ENCODE results near the gene OR2H1. TPM values are rescaled to one million over a fixed set of nuclear protein-coding genes. Genes with fewer than 3 reads are reported as not detected.
A peak's percentile ranks its signal among the peaks of the same experiment; 100 is the strongest.

Gene OR2H1
- total RNA-seq, 1 donor from 2014 or later = not detected

DNA sequence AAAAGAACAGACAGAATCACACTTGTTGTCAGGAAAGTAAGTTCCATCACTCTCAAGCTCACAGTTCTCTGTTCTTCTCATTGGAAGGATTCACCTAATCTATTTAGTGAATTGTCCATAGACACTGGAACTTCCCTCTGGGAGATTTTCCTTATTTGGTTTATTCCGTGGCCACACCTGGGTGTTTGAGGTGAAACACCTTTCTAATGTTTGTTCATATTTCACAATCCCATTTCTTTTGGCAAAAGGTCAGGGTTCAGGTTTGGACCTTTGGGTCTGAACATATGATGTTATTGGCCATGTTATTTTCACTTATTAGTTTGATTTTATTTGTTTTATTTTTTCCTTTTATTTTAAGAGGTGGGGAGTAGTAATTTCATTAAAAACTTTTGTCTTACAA is 26.8 kb downstream of the OR2H1 start:
- no peak for DNase-seq (ENCODE audit: low spot score)

DNA sequence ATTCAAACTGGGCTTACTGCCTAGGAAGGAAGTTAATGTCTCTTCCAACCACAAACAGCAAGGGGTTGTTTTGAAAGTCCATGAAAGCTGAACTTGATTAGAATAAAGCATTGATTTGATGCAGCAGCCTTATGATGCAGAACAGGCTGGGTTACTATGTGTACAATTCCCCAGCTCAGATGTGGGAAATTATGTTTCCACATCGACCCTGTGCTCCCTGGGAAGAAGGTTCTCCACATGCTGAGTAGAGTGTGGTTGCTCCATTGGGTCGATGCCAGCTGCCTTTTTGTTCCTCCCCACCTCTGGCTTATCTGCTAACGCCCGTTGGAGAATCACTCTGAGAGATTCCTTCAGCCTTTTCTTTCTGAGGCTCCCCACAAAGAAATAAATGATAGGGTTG is 29.6 kb downstream of the OR2H1 start:
- DNase-seq (ENCODE audit: low spot score) = no peak

DNA sequence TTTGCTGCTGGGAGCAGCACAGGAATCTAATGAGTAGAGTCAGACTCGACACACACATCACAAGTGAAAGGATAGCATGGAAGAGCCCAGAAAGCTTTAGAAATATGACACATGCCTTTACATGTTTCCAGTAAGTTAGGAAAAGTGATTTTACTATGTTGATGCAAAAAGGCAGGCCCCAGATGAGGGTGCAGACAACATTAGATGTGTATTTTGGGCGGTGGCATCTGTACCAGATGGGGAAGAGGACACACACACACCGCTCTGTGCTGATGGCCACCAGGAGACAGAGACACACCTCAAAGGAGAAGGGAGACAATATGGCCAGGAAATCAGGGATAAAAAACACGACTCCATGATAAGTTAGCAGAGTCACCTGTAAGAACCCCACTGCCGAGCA is 30.2 kb downstream of the OR2H1 start:
- DNase-seq (ENCODE audit: low spot score) = no peak

DNA sequence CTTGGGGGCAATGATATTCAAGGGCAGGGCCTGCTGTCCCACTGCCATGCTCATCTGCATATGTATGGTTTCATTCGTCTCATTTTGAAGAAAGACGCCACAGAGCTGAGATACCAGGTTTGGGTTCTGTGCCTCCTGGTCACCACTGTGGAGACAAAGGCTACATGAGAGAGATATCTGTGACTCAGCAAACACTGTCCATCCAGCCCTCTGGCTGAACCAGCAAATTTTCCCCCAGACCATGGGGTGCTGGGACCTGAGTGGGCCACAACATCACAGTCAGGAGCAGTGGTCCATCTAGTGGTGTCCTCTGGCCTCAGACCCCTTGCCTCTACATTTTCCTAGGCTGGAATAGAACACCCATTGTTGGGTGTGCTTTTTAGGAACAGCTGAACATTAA is 30.7 kb downstream of the OR2H1 start, which contains the start of gene MAS1L:
TSS of gene MAS1L (minus strand) at position 297 of the 400 bp plus-strand sequence. CDS start at position 243, 54 bp downstream.
- no peak for DNase-seq (ENCODE audit: low spot score)

DNA sequence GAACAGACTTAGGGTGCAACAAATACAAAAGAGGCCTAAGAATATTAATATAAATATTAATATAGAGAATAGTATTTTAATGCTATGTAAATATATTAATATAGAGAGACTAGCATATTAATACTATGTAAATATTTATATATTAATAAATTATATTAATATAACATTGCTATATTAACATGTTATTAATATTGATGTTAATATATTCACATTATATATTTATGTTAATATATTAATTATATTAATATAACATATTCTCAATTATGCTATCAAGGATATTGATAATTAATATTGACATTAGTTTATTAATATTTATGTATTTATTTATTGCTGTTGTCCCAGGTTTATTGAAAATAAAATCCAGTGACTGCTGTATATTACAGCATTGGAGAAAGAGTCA is 31.9 kb downstream of the OR2H1 start:
- DNase-seq (ENCODE audit: low spot score) = no peak

DNA sequence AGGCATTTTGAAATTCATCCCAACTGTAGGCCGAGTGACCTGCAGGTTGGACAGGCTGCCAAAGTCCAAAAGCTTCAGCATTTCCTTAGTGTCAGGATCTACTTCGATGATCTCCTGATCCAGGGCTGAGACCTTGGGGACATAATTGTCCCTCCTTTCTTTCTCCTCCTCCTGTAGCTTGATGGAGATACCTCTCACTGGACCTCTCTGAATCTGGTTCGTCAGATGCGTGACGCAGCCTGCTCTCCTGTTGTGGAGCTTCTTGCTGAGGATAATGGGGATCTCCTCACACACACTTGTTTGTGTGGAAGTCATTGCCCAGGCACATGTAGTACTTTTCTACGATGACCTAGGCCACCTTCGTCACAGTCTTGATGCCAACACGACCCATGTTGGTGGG is 32.3 kb downstream of the OR2H1 start:
- no peak for DNase-seq (ENCODE audit: low spot score)

DNA sequence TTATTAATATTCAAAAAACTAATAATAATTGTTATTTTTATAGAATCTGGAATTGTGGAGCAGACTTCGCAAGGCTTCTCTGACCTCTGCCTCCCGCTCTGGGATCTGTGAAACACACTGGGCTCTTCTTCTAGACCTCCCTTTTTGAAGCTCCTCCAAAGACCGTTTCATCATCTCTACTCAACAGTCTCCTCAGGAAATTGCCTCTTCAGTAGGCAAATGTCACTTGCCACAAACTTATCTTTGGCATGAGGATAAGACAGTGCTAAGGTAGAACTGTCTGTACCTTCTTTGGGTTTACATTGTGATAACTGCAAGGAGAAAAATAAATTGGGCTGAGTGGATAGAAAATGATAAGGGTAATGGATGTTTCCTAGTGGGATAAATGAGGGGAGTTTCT is 33.1 kb downstream of the OR2H1 start:
- DNase-seq (ENCODE audit: low spot score) = no peak

DNA sequence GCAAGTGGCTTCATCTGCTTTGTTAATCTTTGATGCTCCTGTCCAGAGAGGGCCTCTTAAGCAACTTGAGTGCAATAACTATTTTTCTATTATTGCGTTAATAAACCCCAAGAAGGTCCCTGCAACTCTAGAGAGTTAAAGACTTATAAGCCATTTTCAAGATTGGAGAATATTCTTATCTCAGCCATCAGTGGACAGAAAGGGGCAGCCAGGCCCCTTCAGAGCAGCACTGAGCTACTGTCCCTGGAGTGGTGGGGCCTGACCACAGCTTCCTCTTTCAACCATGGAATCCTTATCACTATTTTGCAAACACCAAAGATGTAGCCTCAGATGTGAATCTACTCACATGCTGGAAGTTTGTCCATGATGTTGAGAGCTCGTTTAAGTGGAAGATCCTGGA is 33.6 kb downstream of the OR2H1 start:
- no peak for DNase-seq (ENCODE audit: low spot score)

DNA sequence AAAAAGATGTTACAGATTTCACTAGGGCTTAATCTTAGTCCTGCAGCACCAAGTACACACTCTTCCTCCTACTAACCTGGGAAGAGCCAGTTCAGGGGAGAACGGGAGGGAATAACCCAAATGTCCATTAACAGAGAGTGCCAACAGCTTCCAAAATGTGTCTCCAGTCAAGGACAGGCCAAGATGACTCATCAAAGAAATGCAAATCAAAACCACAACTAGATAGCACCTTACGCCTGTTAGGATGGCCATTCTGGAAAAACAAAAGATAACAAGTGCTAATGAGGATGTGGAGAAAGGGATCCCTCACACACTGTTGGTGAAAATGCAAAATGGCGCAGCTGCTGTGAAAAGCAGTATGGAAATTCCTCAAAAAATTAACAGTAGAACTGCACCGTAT is 34.6 kb downstream of the OR2H1 start:
- no peak for DNase-seq (ENCODE audit: low spot score)

DNA sequence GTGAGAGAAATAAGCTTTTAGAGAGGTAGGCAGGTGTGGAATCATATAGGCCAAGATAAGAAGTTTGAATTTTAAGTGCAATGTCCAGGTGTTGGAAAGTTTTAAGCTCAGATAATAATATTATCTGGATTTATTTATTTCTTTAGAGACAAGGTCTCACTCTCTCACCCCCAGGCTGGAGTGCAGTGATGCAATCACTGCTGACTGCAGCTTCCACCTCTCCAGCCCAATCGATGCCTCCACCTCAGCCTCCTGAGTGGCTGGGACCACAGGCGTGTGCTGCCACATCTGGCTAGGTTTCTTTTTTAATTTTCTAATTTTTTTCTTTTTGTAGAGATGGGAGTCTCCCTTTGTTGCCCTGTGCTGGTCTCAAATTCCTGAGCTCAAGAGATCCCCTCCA is 36.3 kb downstream of the OR2H1 start:
- no peak for DNase-seq (ENCODE audit: low spot score)

DNA sequence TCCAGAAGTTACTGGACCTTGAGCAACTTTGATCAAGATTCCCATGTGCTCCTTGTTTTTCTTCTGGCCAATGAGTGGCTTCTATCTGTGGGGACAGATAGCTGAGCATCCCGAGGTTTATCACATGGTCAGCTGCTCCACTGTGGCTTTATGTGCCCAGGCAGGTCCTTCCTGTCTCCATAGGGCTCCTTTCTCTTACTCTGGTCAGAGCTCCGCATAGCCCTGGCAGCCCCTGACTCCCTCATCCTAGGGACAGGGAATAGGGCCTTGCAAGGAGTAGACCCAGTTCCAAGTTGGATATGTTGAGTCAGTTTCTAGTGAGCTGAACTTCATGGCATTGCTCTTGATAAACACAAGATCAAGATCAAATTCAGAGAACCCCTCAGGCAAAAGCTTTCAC is 37.2 kb downstream of the OR2H1 start:
- no peak for DNase-seq (ENCODE audit: low spot score)

DNA sequence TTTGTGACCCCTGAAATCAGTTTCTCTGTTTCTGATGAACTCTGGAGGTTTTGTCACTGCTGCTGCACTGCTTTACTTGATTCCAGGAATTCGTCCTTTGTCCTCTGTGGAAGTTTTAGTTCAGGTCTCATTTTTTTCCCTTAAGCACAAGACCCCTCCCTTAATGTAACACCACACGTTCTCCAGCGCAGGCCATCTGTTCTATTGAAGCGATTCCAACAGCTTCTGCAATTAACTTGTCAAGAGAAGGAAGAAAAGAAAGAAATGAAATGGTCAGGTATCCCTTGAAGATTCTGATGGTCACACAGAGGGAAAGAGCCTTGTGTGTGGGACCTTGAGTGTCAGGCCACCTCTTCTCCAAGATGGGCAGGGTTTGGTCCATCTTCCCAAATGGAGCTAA is 38.6 kb downstream of the OR2H1 start:
- no peak for DNase-seq (ENCODE audit: low spot score)

DNA sequence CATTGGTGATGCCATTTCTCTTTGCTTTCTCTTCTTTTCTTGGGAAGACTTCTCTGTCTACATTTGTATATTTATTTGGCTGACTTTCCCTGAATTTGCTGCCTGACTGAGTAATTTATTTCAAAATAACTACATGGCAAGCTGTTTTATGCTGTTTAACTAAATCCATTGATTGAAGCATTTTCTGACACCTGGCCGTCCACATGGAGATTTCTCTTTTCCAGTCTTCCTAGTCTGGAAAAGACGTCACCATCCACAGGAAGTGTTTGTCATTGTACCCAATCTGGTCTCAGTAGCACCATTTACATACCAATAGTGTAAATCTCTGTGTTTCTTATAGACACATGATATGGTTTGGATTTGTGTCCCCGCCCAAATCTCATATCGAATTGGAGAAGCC is 40.0 kb downstream of the OR2H1 start:
- no peak for DNase-seq (ENCODE audit: low spot score)

DNA sequence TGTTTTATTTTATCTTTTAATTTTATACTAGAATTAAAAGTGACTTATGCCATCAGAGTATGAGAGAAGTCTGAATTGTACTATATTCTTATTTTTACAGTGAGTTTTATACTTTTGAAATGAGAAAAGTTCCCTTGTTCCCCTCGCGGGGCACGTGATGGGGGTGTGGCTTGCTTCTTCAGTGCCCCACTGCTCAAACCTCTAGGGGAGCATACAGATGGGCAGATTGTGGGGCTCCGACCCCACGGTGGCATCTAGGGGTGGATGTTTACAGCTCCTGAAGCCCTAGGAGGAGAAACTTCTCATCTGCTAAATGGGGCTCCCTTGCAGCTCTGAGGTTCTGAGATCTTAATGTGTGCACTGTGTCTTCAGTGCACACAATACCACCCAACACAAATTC is 42.7 kb downstream of the OR2H1 start:
- no peak for DNase-seq (ENCODE audit: low spot score)

DNA sequence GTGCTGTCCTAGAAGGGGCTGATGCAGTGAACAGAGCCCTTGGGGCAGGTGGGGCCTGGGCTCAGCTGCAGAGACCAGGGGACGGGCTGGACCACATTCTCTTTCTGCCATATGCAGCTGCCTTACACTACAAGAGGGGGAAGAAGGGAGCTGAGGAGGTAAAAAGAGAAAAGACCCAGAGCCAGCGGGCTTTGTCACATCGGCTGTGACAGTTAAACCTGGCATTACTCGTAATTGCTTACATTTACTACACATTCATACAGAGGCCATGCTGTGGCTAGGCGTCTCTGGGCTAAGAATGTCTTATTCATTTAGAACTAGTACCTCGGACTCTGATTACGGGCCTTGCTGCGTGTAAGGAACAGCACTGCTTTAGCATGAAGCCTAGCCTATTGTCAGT is 43.6 kb downstream of the OR2H1 start:
- no peak for DNase-seq (ENCODE audit: low spot score)

DNA sequence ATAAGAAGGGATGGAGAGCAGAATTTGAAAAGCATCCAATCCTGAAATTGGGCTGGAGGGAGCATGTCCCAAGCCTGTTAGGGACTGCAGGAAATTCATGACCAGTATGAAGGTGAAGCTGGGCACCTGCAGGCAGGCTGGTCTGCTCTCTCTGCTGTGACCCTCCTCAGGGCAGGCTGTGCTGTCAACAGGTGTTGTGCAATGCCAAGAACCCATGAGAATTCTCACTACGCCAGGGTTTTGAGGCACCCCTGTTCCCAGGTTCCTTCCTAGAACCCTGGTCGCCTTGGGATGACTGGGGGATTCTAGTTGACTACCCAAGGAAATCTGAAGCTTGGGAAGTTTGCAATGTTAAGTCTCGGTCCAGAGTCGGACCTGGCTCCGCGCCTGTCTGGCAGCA is 44.2 kb downstream of the OR2H1 start:
- no peak for DNase-seq (ENCODE audit: low spot score)

DNA sequence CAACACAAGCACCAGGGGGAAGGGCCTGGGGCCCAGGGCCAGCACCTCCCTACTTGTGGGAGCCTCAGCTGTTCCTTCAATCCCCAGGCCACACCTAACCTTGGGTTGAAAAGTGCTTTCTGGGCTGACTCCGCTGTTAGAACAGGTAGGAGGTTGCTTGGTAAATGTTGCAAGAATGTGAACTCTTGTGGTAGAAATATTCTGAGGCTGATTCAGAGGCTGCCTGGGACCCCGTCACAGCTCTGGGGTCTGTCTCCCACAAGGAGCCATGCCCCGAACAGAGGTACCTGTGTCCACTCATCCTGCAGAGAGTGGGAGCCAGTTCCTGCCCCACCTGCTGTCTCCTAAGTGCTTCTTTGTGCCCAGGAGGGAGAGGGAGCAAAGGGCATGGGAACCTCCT is 45.2 kb downstream of the OR2H1 start:
- no peak for DNase-seq (ENCODE audit: low spot score)

DNA sequence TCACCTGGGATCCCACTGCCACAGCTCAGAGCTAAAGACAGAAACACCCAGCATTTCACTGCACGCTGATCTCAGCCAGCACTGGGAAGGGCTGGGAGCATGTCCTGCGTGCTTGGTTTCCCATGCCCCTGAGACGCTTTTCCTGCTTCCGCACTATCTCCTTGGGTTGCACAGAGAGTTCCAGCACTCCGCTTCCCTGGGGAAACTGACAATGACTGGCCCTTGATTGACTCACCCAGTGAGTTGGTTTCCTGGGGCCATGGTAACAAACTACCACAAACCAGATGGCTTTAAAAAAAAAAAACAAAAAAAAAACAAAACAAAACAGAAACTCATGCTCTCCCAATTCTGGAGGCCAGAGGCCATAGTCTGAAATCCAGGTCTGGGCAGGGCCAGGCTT is 45.6 kb downstream of the OR2H1 start:
- no peak for DNase-seq (ENCODE audit: low spot score)

DNA sequence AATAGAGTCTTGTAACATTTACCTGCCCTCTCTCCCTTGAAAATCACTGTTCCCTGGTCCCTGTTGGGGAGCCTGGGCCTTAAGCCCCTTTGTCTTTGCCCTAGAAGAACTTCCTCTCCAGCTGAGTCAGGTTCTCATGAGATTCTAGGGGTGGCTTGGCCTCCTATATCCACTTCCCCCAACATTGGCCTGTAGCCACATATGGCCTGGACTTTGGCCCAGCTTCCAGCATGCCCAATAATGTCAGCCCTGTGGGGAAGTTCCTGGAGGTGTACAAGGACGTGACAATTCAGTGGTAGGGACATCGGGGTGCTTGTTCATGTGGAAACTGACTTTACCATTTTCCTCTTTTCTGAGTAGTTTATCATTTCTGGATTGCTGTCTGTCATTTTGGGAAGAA is 48.0 kb downstream of the OR2H1 start:
- DNase-seq (ENCODE audit: low spot score) = peak; percentile 82

DNA sequence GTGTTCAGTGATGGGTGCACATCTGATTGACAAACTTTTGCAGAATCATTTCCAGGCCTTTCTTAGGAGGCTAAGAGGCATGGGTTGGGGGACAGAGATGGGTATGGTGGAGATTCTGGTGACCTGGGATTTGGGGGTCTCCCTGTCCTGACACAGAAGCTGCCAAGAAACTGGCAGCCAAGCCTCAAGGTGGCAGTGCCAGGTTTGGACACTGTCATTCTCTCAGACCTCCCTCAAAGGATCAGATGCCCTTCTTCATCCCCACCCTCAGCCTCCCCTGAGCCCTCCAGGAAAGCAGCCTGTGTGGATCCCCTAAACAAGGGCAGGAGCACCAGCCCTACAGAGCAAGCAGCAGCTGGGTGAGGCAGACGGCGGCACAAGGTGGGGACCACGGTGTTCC is 48.9 kb downstream of the OR2H1 start:
- no peak for DNase-seq (ENCODE audit: low spot score)

DNA sequence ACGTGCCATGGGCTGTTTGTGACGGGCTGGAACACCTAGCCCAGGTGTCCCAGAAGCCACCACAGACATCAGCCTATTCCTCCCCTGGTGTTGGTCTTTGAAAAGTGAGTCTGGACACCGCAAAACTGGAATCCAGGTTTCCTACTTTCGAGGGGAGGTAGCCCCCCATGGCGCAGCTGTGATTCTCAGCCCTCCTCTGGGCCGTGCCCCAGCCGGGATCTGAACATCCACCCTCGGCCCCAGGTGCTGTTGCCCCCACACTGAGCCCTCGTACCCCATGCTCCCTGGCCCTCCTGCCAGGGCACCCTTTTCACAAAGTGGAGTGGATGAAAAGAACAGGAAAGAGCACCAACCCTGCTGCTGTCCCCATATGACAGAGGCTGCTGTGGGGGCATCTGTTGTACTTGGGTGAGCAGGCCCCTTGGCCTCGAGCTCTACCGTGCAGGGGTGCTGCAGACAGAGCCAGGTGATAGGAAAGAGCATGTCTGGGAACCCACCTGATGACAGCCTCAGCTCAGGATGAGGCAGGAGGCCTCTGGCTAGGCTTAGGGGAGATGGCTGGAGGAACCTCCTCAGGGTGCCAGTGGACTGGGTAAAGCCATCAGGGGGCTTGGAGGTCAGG is 49.6 kb downstream of the OR2H1 start:
- no peak for DNase-seq (ENCODE audit: low spot score)

DNA sequence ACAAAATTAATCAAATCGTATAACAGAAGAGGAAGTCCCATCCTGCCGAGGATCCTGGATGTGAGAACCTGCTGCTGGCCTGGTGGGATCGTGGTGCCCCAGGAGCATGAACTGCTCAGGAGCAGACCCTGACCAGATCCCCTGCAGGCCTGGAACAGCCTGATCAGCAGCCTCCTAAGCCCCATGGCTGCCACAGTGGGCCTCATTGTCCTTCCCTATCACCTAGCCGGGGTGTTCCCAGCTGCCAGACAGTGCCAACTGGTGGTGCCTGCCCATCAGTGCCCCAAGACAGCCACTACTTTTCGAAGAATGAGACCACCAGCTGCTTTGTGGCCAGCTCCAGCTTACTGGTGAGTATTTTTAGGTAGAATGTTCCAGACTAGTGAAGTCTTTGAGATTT is 50.4 kb downstream of the OR2H1 start:
- DNase-seq (ENCODE audit: low spot score) = no peak

DNA sequence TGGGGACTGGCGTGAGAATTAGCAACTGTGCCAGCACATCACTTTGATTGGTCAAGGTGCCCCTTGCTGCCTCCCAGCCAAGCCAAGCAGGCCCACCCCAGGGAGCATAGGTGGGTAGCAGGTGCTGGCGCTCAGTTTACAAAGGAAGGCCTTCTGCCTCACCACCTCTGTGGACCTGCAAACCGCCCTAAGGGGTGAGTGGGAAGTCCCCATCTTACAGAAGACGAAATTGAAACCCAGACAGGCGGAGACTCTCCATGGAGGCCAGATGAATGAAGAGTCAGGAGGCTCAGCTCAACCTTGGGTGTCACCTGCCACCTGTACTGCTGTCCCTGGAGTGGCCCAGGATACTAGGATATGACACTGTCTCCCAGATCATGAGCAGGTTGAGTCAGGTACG is 52.3 kb downstream of the OR2H1 start:
- peak; percentile 1 for DNase-seq (ENCODE audit: low spot score)

DNA sequence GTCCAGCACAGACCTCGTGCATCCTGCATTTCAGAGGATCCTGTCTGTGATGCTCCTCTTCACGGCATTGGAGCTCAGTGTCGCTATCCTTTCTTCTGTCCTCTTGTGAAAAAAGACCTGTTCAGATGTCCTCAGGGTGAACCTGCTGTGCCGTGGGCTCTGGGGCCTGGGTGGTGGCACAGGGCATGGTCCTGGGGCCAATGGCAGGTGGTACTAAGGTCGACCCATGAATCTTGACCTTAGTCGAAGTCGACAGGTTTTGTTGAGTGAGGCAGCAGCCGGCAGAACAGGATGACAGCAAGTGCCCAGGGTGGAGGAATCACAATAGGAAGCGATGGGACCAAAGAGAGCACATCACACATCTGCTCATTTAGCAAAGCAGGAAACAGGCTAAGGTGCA is 52.8 kb downstream of the OR2H1 start:
- DNase-seq (ENCODE audit: low spot score) = peak; percentile 0

DNA sequence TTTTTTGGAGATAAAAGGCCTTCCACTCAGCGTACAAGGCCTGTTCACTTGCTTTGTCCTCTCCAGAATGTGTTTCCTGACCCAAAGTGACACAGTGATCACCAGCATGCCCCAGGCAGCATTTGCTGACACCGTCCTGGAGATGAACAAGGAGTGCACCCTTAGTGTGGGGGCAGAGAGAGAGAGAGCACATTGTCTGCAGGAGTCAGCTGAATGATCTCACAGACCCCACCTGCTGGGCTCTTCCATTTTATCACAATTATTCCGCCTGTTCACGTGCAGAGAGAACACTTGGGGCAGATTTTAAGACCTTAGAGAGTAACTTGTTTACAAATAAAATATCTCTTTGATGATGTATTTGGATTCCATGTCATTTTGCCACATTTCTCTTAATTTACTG is 53.2 kb downstream of the OR2H1 start:
- DNase-seq (ENCODE audit: low spot score) = no peak

Data from mucosa of gallbladder (tissue), 1 donor.